Liver (tissue), 9 donors: ENCODE data around the gene SGK1. TPM values are rescaled to one million over a fixed set of nuclear protein-coding genes. Genes with fewer than 3 reads are reported as not detected.
"Not testable (repeated sequence)": the region's sequence is repeated elsewhere in the genome, so short reads cannot be mapped to it uniquely, and the experiment has no call there.

Experiments used
- DNase-seq: peaks from one replicate; pipeline ENCODE4 v3.0.0-alpha.2; 2017; ENCODE audit warnings: low spot score
- H3K27ac ChIP-seq, 2 donors: one replicate each; pipeline ENCODE4 v1.7.0; 2013; ENCODE audit warnings: inconsistent platforms in 2 of 2, low read length in 2 of 2, control low read depth in 1 of 2, low read depth in 1 of 2, mild to moderate bottlenecking in 1 of 2
- H3K27me3 ChIP-seq, 4 donors: one replicate each; pipeline versions ENCODE4 v1.6.1 to v1.7.0; 2013; ENCODE audit warnings: low read length in 3 of 4, inconsistent platforms in 1 of 4, mild to moderate bottlenecking in 1 of 4, moderate library complexity in 1 of 4; ENCODE audit not compliant: control insufficient read depth in 4 of 4, insufficient read depth in 4 of 4
- H3K36me3 ChIP-seq, 4 donors: one replicate each; pipeline versions ENCODE4 v1.6.1 to v1.7.0; 2013; ENCODE audit warnings: low read length in 3 of 4, mild to moderate bottlenecking in 3 of 4, low read depth in 1 of 4, moderate library complexity in 1 of 4; ENCODE audit not compliant: control insufficient read depth in 4 of 4, insufficient read depth in 3 of 4
- H3K4me1 ChIP-seq, 4 donors: one replicate each; pipeline versions ENCODE4 v1.6.1 to v1.7.0; 2013; ENCODE audit warnings: low read length in 3 of 4, mild to moderate bottlenecking in 3 of 4, moderate library complexity in 1 of 4; ENCODE audit not compliant: control insufficient read depth in 4 of 4, insufficient read depth in 4 of 4
- H3K4me3 ChIP-seq, 3 donors: one replicate each; pipeline versions ENCODE4 v1.6.1 to v1.7.0; 2013; ENCODE audit warnings: low read length in 3 of 3, control low read depth in 1 of 3, low read depth in 1 of 3, mild to moderate bottlenecking in 1 of 3
- H3K9ac ChIP-seq, 2 donors: one replicate each; pipeline ENCODE4 v1.7.0; 2013; ENCODE audit warnings: low read length in 2 of 2, mild to moderate bottlenecking in 2 of 2, moderate library complexity in 2 of 2, control low read depth in 1 of 2, low read depth in 1 of 2
- H3K9me3 ChIP-seq, 4 donors: one replicate each; pipeline versions ENCODE4 v1.6.1 to v1.7.0; 2013; ENCODE audit warnings: low read length in 3 of 4; ENCODE audit not compliant: control insufficient read depth in 4 of 4
- EGR1 ChIP-seq, 2 donors: IDR thresholded peaks; 2 replicates each; pipeline ENCODE4 v1.6.1; 2016 to 2018; ENCODE audit warnings: antibody characterized with exemption in 2 of 2, low read depth in 2 of 2
- FOXA1 ChIP-seq: IDR thresholded peaks from 2 replicates; pipeline ENCODE4 v1.6.1; 2016; ENCODE audit warnings: antibody characterized with exemption
- FOXA2 ChIP-seq: IDR thresholded peaks from 2 replicates; pipeline ENCODE4 v1.6.1; 2016; ENCODE audit warnings: antibody characterized with exemption
- GABPA ChIP-seq, 2 donors: IDR thresholded peaks in 1 of 2; conservative IDR thresholded peaks in 1 of 2; 2 replicates each; pipeline ENCODE4 v1.6.1; 2016; ENCODE audit warnings: antibody characterized with exemption in 2 of 2, mild to moderate bottlenecking in 1 of 2, moderate library complexity in 1 of 2
- HNF4A ChIP-seq, 2 donors: conservative IDR thresholded peaks; 2 replicates each; pipeline ENCODE4 v1.6.1; 2016; ENCODE audit warnings: antibody characterized with exemption in 2 of 2, mild to moderate bottlenecking in 2 of 2
- HNF4G ChIP-seq: IDR thresholded peaks from 2 replicates; pipeline ENCODE4 v1.6.1; 2016; ENCODE audit warnings: antibody characterized with exemption
- JUND ChIP-seq, 2 donors: IDR thresholded peaks; 2 replicates each; pipeline ENCODE4 v1.6.1; 2016; ENCODE audit warnings: antibody characterized with exemption in 2 of 2
- NR2F2 ChIP-seq: IDR thresholded peaks from 2 replicates; pipeline ENCODE4 v1.6.1; 2016; ENCODE audit warnings: antibody characterized with exemption
- RXRA ChIP-seq, 2 donors: IDR thresholded peaks; 2 replicates each; pipeline ENCODE4 v1.6.1; 2017 to 2018; ENCODE audit warnings: antibody characterized with exemption in 2 of 2, mild to moderate bottlenecking in 1 of 2
- TAF1 ChIP-seq: conservative IDR thresholded peaks from 2 replicates; pipeline ENCODE4 v1.6.1; 2016; ENCODE audit warnings: antibody characterized with exemption, mild to moderate bottlenecking
- YY1 ChIP-seq: IDR thresholded peaks from 2 replicates; pipeline ENCODE4 v1.6.1; 2016; ENCODE audit warnings: antibody characterized with exemption, mild to moderate bottlenecking
- WGBS: extraction: QIAGEN DNeasy Blood & Tissue Kit; methylation state at CpG from one replicate; pipeline ENCODE4 v1.1.7; 2013; 5-methylcytosine and 5-hydroxymethylcytosine counted together
- polyA plus RNA-seq, 2 donors: library from polyadenylated mRNA; stranded (reverse) in 1 of 2; unstranded in 1 of 2; fragments of 200-250 nt in 1 of 2; fragments of >200 nt in 1 of 2; fragmentation: Nextera tagmentation in 1 of 2; extraction: Ambion mirVana in 1 of 2; gene quantifications; one replicate each; pipeline versions ENCODE4 v1.2.1 to v1.2.3, GENCODE V29; 2013 to 2015
- total RNA-seq, 2 donors: library from RNA; depleted of rRNA; stranded (reverse); fragments of >200 nt; gene quantifications; one replicate each; pipeline ENCODE4 v1.2.3, GENCODE V29; 2014
- TF ChIP-seq, protein P1 (sequence below): IDR thresholded peaks from 2 replicates; pipeline ENCODE4 v1.6.1; 2016; ENCODE audit warnings: antibody characterized with exemption
- TF ChIP-seq, protein P2 (sequence below): IDR thresholded peaks from 2 replicates; pipeline ENCODE4 v1.6.1; 2016; ENCODE audit warnings: antibody characterized with exemption, mild to moderate bottlenecking
- TF ChIP-seq, protein P3 (sequence below): IDR thresholded peaks from 2 replicates; pipeline ENCODE4 v1.6.1; 2016; ENCODE audit warnings: antibody characterized with exemption
- TF ChIP-seq, protein P4 (sequence below): IDR thresholded peaks from 2 replicates; pipeline ENCODE4 v1.6.1; 2016; ENCODE audit warnings: antibody characterized with exemption
- TF ChIP-seq, protein P5 (sequence below): fragments of 150-350 bp; IDR thresholded peaks from 2 replicates; pipeline ENCODE4 v1.5.1; 2017; ENCODE audit warnings: improper control_type of control experiment, low read depth, low read length; ENCODE audit not compliant: missing input control
- donor health status: healthy.
- donor health status: healthy.
- donor health status: healthy.
- donor health status: healthy.
- donor health status: healthy.

Gene SGK1
- total and polyA plus RNA-seq, 4 donors: 28.0 to 113 (median 35.4) TPM

DNA sequence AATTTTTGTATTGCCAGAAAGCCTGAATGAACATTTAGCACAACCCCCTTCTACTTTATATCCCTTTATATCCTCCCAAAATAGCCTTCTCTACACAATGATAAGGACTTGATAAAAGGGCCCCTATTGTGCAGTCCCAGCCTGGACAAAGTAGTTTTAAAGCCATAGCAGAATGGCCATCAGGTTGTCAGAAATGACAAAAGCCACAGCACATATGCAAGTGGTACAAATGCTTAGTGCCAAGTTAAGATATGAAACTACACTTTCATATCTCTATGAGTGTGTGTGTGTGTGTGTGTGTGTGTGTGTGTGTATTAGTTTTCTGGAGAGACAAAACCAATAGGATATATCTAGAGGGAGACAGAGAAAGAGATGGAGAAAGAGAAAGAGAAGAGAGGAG lies 132.6 kb downstream of the SGK1 start:
- no peak for DNase-seq
- no peak overlapping the region for H3K4me3 ChIP-seq
- H3K27ac ChIP-seq: no peak overlapping the region
- H3K27me3 ChIP-seq: no peaks in the 10 kb centered on the region
- no peak for TF ChIP-seq TAF1
- H3K9me3 ChIP-seq: peaks cover 0 to 1% (median 0%) of the 10 kb centered on the region in 4 donors
- H3K9ac ChIP-seq: no peak overlapping the region
- no peaks in the 10 kb centered on the region for H3K36me3 ChIP-seq
- no peaks in the 10 kb centered on the region for H3K4me1 ChIP-seq

DNA sequence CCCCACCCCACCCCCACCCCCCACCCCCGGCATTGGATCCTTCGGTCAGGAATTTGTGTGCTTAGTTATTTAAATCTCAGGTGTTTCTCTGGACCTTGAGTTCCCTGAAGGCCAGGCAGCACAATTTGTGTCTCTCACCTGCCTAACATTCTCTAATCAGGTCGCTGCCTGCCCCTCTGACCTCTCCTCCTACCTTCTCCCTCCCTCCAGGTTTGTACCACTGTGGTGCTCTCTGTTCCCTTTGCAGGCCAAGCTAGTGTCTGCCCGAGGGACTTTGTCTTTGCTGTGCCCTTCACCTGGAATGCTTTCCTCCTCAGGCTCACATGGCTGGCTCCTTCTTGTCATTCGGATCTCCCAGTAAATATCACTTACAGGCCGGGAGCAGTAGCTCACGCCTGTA lies 134.1 kb downstream of the SGK1 start:
- H3K9me3 ChIP-seq: peaks cover 0 to 1% (median 0%) of the 10 kb centered on the region in 4 donors
- H3K27me3 ChIP-seq: no peaks in the 10 kb centered on the region
- H3K9ac ChIP-seq: no peak overlapping the region
- no peaks in the 10 kb centered on the region for H3K4me1 ChIP-seq
- H3K27ac ChIP-seq: no peak overlapping the region
- no peak for DNase-seq
- TF ChIP-seq EGR1 (IDR thresholded peaks at IDR 0.05; ENCODE audit: low read depth in 2 of 2): no peak
- no peak for TF ChIP-seq GABPA (IDR thresholded peaks at IDR 0.05 in 1 of 2, conservative IDR thresholded peaks at IDR 0.05 in 1 of 2)
- TF ChIP-seq JUND (IDR thresholded peaks at IDR 0.05): no peak
- TF ChIP-seq HNF4G: no peak
- TF ChIP-seq, protein P1, sequence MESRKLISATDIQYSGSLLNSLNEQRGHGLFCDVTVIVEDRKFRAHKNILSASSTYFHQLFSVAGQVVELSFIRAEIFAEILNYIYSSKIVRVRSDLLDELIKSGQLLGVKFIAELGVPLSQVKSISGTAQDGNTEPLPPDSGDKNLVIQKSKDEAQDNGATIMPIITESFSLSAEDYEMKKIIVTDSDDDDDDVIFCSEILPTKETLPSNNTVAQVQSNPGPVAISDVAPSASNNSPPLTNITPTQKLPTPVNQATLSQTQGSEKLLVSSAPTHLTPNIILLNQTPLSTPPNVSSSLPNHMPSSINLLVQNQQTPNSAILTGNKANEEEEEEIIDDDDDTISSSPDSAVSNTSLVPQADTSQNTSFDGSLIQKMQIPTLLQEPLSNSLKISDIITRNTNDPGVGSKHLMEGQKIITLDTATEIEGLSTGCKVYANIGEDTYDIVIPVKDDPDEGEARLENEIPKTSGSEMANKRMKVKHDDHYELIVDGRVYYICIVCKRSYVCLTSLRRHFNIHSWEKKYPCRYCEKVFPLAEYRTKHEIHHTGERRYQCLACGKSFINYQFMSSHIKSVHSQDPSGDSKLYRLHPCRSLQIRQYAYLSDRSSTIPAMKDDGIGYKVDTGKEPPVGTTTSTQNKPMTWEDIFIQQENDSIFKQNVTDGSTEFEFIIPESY: no peak
- no peak for TF ChIP-seq RXRA (IDR thresholded peaks at IDR 0.05)
- TF ChIP-seq, protein P2, sequence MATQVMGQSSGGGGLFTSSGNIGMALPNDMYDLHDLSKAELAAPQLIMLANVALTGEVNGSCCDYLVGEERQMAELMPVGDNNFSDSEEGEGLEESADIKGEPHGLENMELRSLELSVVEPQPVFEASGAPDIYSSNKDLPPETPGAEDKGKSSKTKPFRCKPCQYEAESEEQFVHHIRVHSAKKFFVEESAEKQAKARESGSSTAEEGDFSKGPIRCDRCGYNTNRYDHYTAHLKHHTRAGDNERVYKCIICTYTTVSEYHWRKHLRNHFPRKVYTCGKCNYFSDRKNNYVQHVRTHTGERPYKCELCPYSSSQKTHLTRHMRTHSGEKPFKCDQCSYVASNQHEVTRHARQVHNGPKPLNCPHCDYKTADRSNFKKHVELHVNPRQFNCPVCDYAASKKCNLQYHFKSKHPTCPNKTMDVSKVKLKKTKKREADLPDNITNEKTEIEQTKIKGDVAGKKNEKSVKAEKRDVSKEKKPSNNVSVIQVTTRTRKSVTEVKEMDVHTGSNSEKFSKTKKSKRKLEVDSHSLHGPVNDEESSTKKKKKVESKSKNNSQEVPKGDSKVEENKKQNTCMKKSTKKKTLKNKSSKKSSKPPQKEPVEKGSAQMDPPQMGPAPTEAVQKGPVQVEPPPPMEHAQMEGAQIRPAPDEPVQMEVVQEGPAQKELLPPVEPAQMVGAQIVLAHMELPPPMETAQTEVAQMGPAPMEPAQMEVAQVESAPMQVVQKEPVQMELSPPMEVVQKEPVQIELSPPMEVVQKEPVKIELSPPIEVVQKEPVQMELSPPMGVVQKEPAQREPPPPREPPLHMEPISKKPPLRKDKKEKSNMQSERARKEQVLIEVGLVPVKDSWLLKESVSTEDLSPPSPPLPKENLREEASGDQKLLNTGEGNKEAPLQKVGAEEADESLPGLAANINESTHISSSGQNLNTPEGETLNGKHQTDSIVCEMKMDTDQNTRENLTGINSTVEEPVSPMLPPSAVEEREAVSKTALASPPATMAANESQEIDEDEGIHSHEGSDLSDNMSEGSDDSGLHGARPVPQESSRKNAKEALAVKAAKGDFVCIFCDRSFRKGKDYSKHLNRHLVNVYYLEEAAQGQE: no peak
- TF ChIP-seq HNF4A (conservative IDR thresholded peaks at IDR 0.05): no peak
- no peak for TF ChIP-seq FOXA1
- no peak for TF ChIP-seq FOXA2
- no peak for TF ChIP-seq YY1
- TF ChIP-seq, protein P3, sequence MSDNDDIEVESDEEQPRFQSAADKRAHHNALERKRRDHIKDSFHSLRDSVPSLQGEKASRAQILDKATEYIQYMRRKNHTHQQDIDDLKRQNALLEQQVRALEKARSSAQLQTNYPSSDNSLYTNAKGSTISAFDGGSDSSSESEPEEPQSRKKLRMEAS: no peak
- TF ChIP-seq TAF1: no peak
- 93% methylated on average over 7 of the region's 7 CpGs for WGBS
- no peaks in the 10 kb centered on the region for H3K36me3 ChIP-seq
- no peak overlapping the region for H3K4me3 ChIP-seq

DNA sequence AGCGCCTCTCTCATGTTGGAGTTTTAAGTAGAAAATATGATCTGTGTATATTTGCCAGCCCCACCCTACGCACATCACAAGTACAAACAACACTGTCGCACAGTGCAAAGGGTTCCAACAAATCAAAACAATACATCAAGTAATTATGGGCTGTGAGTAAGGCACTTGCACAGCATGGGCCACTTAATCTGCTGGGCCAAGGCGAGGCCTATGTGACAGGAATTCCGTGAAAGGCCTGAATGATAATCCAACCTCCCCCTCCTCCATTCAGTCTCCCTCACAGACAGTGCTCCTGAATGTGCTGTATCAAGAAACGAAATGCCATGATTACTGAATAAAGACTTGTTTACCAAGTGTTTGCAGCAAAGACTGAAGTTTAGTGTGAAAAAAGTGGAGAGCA lies 135.4 kb downstream of the SGK1 start:
- Histone ChIP-seq H3K4me3 (no peak overlapping the region), H3K27ac (no peak overlapping the region), H3K9ac (no peak overlapping the region), H3K9me3 (peaks cover 0 to 1% (median 0%) of the 10 kb centered on the region in 4 donors), H3K36me3 (no peaks in the 10 kb centered on the region), H3K4me1 (peaks cover 0 to 9% (median 2%) of the 10 kb centered on the region in 4 donors), H3K27me3 (no peaks in the 10 kb centered on the region)
- 92% methylated on average over 6 of the region's 6 CpGs for WGBS
- TF ChIP-seq NR2F2: no peak
- no peak for TF ChIP-seq FOXA2
- TF ChIP-seq, protein P4, sequence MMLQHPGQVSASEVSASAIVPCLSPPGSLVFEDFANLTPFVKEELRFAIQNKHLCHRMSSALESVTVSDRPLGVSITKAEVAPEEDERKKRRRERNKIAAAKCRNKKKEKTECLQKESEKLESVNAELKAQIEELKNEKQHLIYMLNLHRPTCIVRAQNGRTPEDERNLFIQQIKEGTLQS: no peak
- no peak for TF ChIP-seq JUND (IDR thresholded peaks at IDR 0.05)
- no peak for TF ChIP-seq GABPA (IDR thresholded peaks at IDR 0.05 in 1 of 2, conservative IDR thresholded peaks at IDR 0.05 in 1 of 2)
- no peak for TF ChIP-seq RXRA (IDR thresholded peaks at IDR 0.05)
- TF ChIP-seq, protein P3: no peak
- TF ChIP-seq, protein P5, sequence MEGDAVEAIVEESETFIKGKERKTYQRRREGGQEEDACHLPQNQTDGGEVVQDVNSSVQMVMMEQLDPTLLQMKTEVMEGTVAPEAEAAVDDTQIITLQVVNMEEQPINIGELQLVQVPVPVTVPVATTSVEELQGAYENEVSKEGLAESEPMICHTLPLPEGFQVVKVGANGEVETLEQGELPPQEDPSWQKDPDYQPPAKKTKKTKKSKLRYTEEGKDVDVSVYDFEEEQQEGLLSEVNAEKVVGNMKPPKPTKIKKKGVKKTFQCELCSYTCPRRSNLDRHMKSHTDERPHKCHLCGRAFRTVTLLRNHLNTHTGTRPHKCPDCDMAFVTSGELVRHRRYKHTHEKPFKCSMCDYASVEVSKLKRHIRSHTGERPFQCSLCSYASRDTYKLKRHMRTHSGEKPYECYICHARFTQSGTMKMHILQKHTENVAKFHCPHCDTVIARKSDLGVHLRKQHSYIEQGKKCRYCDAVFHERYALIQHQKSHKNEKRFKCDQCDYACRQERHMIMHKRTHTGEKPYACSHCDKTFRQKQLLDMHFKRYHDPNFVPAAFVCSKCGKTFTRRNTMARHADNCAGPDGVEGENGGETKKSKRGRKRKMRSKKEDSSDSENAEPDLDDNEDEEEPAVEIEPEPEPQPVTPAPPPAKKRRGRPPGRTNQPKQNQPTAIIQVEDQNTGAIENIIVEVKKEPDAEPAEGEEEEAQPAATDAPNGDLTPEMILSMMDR: no peak
- no peak for DNase-seq

DNA sequence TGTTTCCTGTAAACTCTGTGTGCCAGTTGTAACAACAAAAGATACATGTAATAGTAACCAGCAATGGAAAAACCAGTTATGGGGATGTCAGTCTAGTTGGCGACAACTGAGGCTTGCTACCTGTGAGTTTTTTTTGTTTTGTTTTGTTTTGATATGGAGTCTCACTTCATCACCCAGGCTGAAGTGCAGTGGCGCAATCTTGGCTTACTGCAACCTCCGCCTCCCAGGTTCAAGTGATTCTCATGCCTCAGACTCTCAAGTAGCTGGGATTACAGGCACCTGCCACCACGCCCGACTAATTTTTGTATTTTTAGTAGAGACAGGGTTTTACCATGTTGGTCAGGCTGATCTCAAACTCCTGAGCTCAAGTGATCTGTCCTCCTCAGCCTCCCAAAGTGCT lies 136.2 kb downstream of the SGK1 start:
- H3K4me3 ChIP-seq, H3K36me3 ChIP-seq, H3K27ac ChIP-seq, DNase-seq, H3K9me3 ChIP-seq, H3K9ac ChIP-seq, H3K27me3 ChIP-seq, H3K4me1 ChIP-seq: not testable (repeated sequence)
- over 99% methylated on average over 5 of the region's 5 CpGs for WGBS
